HCT116 (cell line): ENCODE results near the gene DIP2C. TPM values are rescaled to one million over a fixed set of nuclear protein-coding genes. Genes with fewer than 3 reads are reported as not detected.

Experiments
- ATAC-seq: fragments of 200-7000 bp; cut with Tn5 transposase; 2 replicates; pipeline ENCODE4 v1.9.1; 2020; ENCODE audit warnings: mild to moderate bottlenecking, moderate library complexity
- BruUV-seq: library from RNA; stranded (reverse); fragments of 400-500 nt; replicated peaks from 2 replicates; lab custom pipeline; 2021; lab: Mats Ljungman, UMichigan
- CTCF ChIA-PET: fragments of 300-600 bp; sonication (Branson Sonifier 250); formaldehyde crosslinking; loops from one replicate; lab custom pipeline; 2021; ENCODE audit warnings: antibody characterized with exemption; lab: Charles Lee
- POLR2A ChIA-PET: fragments of 300-600, 350-600 bp; sonication (Branson Sonifier 250); formaldehyde crosslinking; loops from one replicate; lab custom pipeline; 2021; ENCODE audit warnings: antibody characterized with exemption; lab: Charles Lee
- RAD21 ChIA-PET, 2 experiments: fragments of 300-600 bp; sonication (Branson Sonifier 250); formaldehyde crosslinking; loops; one replicate each; lab custom pipeline; 2023; ENCODE audit warnings: low total read pairs in 2 of 2; ENCODE audit not compliant: uncharacterized antibody in 2 of 2, unreplicated experiment in 2 of 2, low non-redundant PET in 1 of 2; lab: Charles Lee
- DNase-seq: peaks from one replicate; pipeline ENCODE4 v3.0.0-alpha.2; 2010; ENCODE audit warnings: low read depth, low spot score
- H2AFZ ChIP-seq: fragments of 200-600 bp; shearing (Covaris generic), sonication (generic); 2 replicates; pipeline ENCODE4 v1.6.1; 2017; ENCODE audit warnings: low read depth, mixed run types, mixed read lengths, antibody characterized with exemption, low read length; ENCODE audit not compliant: poor library complexity, severe bottlenecking
- H3K27ac ChIP-seq: 2 replicates; pipeline ENCODE4 v1.5.1; 2012; ENCODE audit warnings: low read depth, low read length
- H3K27me3 ChIP-seq: fragments of 200-600 bp; sonication (generic); 2 replicates; pipeline ENCODE4 v1.6.1; 2016; ENCODE audit warnings: mixed run types, low read length, mixed read lengths; ENCODE audit not compliant: insufficient read depth
- H3K36me3 ChIP-seq, 2 experiments: fragments of 200-500 bp in 1 of 2; fragments of 200-600 bp in 1 of 2; sonication (Bioruptor generic) in 1 of 2; sonication (generic) in 1 of 2; 2 replicates each; pipeline versions ENCODE4 v1.5.1 to v1.6.1; 2014 to 2016; ENCODE audit warnings: low read length in 2 of 2, inconsistent platforms in 1 of 2, mixed read lengths in 1 of 2, mixed run types in 1 of 2; ENCODE audit not compliant: insufficient read depth in 2 of 2, control insufficient read depth in 1 of 2
- H3K4me1 ChIP-seq, 2 experiments: fragments of 200-600 bp in 1 of 2; sonication (generic) in 1 of 2; 2 replicates each; pipeline versions ENCODE4 v1.5.1 to v1.6.1; 2012 to 2017; ENCODE audit warnings: low read length in 2 of 2, inconsistent platforms in 1 of 2, mild to moderate bottlenecking in 1 of 2, mixed read lengths in 1 of 2, mixed run types in 1 of 2, moderate library complexity in 1 of 2; ENCODE audit not compliant: insufficient read depth in 2 of 2, control insufficient read depth in 1 of 2
- H3K4me2 ChIP-seq: fragments of 200-600 bp; sonication (generic); 2 replicates; pipeline ENCODE4 v1.6.1; 2017; ENCODE audit warnings: mixed run types, low read length, mixed read lengths
- H3K4me3 ChIP-seq, 2 experiments: fragments of 200-600 bp in 1 of 2; sonication (generic) in 1 of 2; replicated peaks in 1 of 2; 2 replicates each; pipeline ENCODE4 v1.5.1; 2011 to 2016; ENCODE audit warnings: low read length in 2 of 2, control low read depth in 1 of 2, low read depth in 1 of 2, mild to moderate bottlenecking in 1 of 2, mixed read lengths in 1 of 2, mixed run types in 1 of 2
- H3K79me2 ChIP-seq: fragments of 200-600 bp; sonication (generic); 2 replicates; pipeline ENCODE4 v1.6.1; 2017; ENCODE audit warnings: mild to moderate bottlenecking, mixed run types, low read length, moderate library complexity, mixed read lengths; ENCODE audit not compliant: insufficient read depth
- H3K9ac ChIP-seq: fragments of 200-600 bp; sonication (generic); 2 replicates; pipeline ENCODE4 v1.6.1; 2016; ENCODE audit warnings: low read length, mixed read lengths
- H3K9me2 ChIP-seq: fragments of 200-600 bp; sonication (generic), shearing (Covaris generic); 2 replicates; pipeline ENCODE4 v1.6.1; 2017; ENCODE audit warnings: mixed run types, mild to moderate bottlenecking, moderate library complexity; ENCODE audit not compliant: insufficient read depth
- H3K9me3 ChIP-seq, 2 experiments: fragments of 200-500 bp in 1 of 2; fragments of 200-600 bp in 1 of 2; sonication (Bioruptor generic) in 1 of 2; sonication (generic) in 1 of 2; 2 replicates each; pipeline ENCODE4 v1.6.1; 2014 to 2017; ENCODE audit warnings: low read length in 2 of 2, mixed read lengths in 2 of 2, inconsistent platforms in 1 of 2, low read depth in 1 of 2, mild to moderate bottlenecking in 1 of 2, mixed run types in 1 of 2, moderate library complexity in 1 of 2; ENCODE audit not compliant: control insufficient read depth in 1 of 2, insufficient read depth in 1 of 2
- H4K20me1 ChIP-seq: fragments of 200-600 bp; sonication (generic), shearing (Covaris generic); 2 replicates; pipeline ENCODE4 v1.6.1; 2017; ENCODE audit warnings: mixed run types, mild to moderate bottlenecking, moderate library complexity; ENCODE audit not compliant: insufficient read depth
- CBX3 ChIP-seq: IDR thresholded peaks from 2 replicates; pipeline ENCODE4 v1.6.1; 2012; ENCODE audit warnings: low read depth
- EGR1 ChIP-seq: IDR thresholded peaks from 2 replicates; pipeline ENCODE4 v1.6.1; 2012; ENCODE audit warnings: low read depth
- ELF1 ChIP-seq: IDR thresholded peaks from 2 replicates; pipeline ENCODE4 v1.6.1; 2012; ENCODE audit warnings: low read depth, borderline replicate concordance
- EZH2 ChIP-seq: fragments of 200-600 bp; sonication (generic); IDR thresholded peaks from 2 replicates; pipeline ENCODE4 v1.6.1; 2017; ENCODE audit warnings: antibody characterized with exemption, mixed run types
- EZH2phosphoT487 ChIP-seq: fragments of 200-600 bp; IDR thresholded peaks from 2 replicates; pipeline ENCODE4 v1.6.1; 2018; ENCODE audit warnings: antibody characterized with exemption, borderline replicate concordance
- FOSL1 ChIP-seq: IDR thresholded peaks from 2 replicates; pipeline ENCODE4 v1.6.1; 2012; ENCODE audit warnings: low read depth
- JUND ChIP-seq: IDR thresholded peaks from 2 replicates; pipeline ENCODE4 v1.6.1; 2012
- POLR2A ChIP-seq: IDR thresholded peaks from 2 replicates; pipeline ENCODE4 v1.7.0; 2011; ENCODE audit warnings: borderline replicate concordance; ENCODE audit not compliant: insufficient read depth, insufficient read length; ENCODE audit errors: extremely low read depth
- RAD21 ChIP-seq: IDR thresholded peaks from 2 replicates; pipeline ENCODE4 v1.6.1; 2012; ENCODE audit warnings: low read depth, mild to moderate bottlenecking
- SIN3A ChIP-seq: IDR thresholded peaks from 2 replicates; pipeline ENCODE4 v1.6.1; 2012; ENCODE audit warnings: low read depth
- TCF7L2 ChIP-seq: IDR thresholded peaks from 2 replicates; pipeline ENCODE4 v1.7.0; 2011; ENCODE audit warnings: borderline replicate concordance, inconsistent platforms; ENCODE audit not compliant: insufficient read depth, insufficient read length; ENCODE audit errors: extremely low read depth
- YY1 ChIP-seq: IDR thresholded peaks from 2 replicates; pipeline ENCODE4 v1.6.1; 2011; ENCODE audit warnings: low read length, low read depth, moderate library complexity, mild to moderate bottlenecking; ENCODE audit not compliant: insufficient replicate concordance; ENCODE audit errors: extremely low read depth
- ZFX ChIP-seq: fragments of 450-650 bp; IDR thresholded peaks from 2 replicates; pipeline ENCODE4 v1.6.1; 2017
- intact Hi-C: fragments of 100-400 bp; cut with micrococcal nuclease; formaldehyde crosslinking; loops from 2 replicates; pipeline ENCODE4 v1.10.0; 2022
- total RNA-seq: library from RNA; stranded (reverse); gene quantifications from one replicate; pipeline ENCODE4 v1.2.1, GENCODE V29; 2021; ENCODE audit not compliant: unreplicated experiment
- TF ChIP-seq, protein P1 (sequence below), 3 experiments: fragments of 200-600 bp in 1 of 3; sonication (generic) in 1 of 3; IDR thresholded peaks in 2 of 3; conservative IDR thresholded peaks in 1 of 3; 2 replicates each; pipeline ENCODE4 v1.5.1; 2012 to 2017; ENCODE audit warnings: low read depth in 2 of 3, low read length in 2 of 3, antibody characterized with exemption in 1 of 3, borderline replicate concordance in 1 of 3, control low read depth in 1 of 3, mild to moderate bottlenecking in 1 of 3, mixed read lengths in 1 of 3, mixed run types in 1 of 3, moderate library complexity in 1 of 3; ENCODE audit not compliant: insufficient read depth in 1 of 3
- TF ChIP-seq, protein P2 (sequence below): IDR thresholded peaks from 2 replicates; pipeline ENCODE4 v1.6.1; 2012
- TF ChIP-seq, protein P3 (sequence below): IDR thresholded peaks from 2 replicates; pipeline ENCODE4 v1.6.1; 2011; ENCODE audit warnings: mild to moderate bottlenecking, low read length, moderate library complexity; ENCODE audit not compliant: insufficient replicate concordance; ENCODE audit errors: extremely low read depth
- TF ChIP-seq, protein P4 (sequence below): IDR thresholded peaks from 2 replicates; pipeline ENCODE4 v1.6.1; 2012

DIP2C gene
- total RNA-seq, 1 experiment from 2014 or later = 15.4 TPM

DNA sequence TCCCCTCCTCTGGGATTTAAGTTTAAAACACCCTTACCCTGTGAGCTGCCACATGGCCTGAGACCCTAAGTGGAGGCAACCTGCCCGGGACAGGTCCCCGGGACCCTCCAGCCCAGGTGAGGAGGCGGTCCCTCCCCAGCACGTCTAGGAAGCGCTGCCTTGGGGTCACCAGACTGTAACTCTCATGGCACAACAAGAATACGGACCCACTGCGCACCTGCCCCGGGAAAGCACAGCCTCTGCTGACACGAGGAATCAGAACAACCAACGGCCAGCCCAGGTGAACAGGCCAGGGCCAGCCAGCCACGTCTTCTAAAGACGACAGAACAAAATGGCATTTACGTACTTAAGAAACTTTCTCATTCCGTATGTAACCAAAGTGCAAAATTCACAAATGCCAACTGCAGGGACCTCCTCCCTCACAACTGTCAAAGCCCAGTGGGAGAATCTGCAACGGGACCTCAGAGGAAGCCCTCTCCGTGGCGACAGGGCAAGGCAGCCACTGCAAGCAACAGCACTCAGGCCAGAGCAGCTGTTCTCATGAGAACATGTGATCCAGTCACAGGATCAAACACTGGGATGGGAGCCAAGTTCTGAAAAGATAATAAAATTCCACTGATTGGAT lies 208.4 kb downstream of the DIP2C start:
- Histone ChIP-seq H3K27ac (no peak overlapping the region), H3K4me2 (no peak overlapping the region), H3K9ac (no peak overlapping the region), H3K4me3 (no peak overlapping the region), H3K79me2 (no peaks in the 10 kb centered on the region), H2AFZ (no peak overlapping the region), H4K20me1 (no peaks in the 10 kb centered on the region), H3K4me1 (no peaks in the 10 kb centered on the region), H3K27me3 (no peaks in the 10 kb centered on the region), H3K9me2 (no peaks in the 10 kb centered on the region), H3K9me3 (no peaks in the 10 kb centered on the region), H3K36me3 (no peaks in the 10 kb centered on the region)
- no TSS peak for BruUV-seq
- POLR2A ChIA-PET = no interaction called here
- RAD21 ChIA-PET = no interaction called here
- ATAC-seq (no peak), DNase-seq (no peak)
- intact Hi-C loops = no loop called here
- CTCF ChIA-PET = no interaction called here
- TF ChIP-seq RAD21 = no peak
- no peak for TF ChIP-seq CBX3
- TF ChIP-seq ELF1 = no peak
- TF ChIP-seq, protein P1, sequence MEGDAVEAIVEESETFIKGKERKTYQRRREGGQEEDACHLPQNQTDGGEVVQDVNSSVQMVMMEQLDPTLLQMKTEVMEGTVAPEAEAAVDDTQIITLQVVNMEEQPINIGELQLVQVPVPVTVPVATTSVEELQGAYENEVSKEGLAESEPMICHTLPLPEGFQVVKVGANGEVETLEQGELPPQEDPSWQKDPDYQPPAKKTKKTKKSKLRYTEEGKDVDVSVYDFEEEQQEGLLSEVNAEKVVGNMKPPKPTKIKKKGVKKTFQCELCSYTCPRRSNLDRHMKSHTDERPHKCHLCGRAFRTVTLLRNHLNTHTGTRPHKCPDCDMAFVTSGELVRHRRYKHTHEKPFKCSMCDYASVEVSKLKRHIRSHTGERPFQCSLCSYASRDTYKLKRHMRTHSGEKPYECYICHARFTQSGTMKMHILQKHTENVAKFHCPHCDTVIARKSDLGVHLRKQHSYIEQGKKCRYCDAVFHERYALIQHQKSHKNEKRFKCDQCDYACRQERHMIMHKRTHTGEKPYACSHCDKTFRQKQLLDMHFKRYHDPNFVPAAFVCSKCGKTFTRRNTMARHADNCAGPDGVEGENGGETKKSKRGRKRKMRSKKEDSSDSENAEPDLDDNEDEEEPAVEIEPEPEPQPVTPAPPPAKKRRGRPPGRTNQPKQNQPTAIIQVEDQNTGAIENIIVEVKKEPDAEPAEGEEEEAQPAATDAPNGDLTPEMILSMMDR (IDR thresholded peaks at IDR 0.05 in 2 of 3, conservative IDR thresholded peaks at IDR 0.05 in 1 of 3; ENCODE audit: borderline replicate concordance in 1 of 3, insufficient read depth in 1 of 3, low read depth in 2 of 3, low read length in 2 of 3) = no peak
- TF ChIP-seq, protein P2, sequence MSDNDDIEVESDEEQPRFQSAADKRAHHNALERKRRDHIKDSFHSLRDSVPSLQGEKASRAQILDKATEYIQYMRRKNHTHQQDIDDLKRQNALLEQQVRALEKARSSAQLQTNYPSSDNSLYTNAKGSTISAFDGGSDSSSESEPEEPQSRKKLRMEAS = no peak
- no peak for TF ChIP-seq TCF7L2
- no peak for TF ChIP-seq FOSL1
- TF ChIP-seq SIN3A = no peak
- TF ChIP-seq JUND = no peak
- no peak for TF ChIP-seq EZH2phosphoT487
- TF ChIP-seq EZH2 = no peak
- TF ChIP-seq ZFX = no peak
- no peak for TF ChIP-seq POLR2A
- TF ChIP-seq, protein P3, sequence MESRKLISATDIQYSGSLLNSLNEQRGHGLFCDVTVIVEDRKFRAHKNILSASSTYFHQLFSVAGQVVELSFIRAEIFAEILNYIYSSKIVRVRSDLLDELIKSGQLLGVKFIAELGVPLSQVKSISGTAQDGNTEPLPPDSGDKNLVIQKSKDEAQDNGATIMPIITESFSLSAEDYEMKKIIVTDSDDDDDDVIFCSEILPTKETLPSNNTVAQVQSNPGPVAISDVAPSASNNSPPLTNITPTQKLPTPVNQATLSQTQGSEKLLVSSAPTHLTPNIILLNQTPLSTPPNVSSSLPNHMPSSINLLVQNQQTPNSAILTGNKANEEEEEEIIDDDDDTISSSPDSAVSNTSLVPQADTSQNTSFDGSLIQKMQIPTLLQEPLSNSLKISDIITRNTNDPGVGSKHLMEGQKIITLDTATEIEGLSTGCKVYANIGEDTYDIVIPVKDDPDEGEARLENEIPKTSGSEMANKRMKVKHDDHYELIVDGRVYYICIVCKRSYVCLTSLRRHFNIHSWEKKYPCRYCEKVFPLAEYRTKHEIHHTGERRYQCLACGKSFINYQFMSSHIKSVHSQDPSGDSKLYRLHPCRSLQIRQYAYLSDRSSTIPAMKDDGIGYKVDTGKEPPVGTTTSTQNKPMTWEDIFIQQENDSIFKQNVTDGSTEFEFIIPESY = no peak
- TF ChIP-seq, protein P4, sequence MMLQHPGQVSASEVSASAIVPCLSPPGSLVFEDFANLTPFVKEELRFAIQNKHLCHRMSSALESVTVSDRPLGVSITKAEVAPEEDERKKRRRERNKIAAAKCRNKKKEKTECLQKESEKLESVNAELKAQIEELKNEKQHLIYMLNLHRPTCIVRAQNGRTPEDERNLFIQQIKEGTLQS = no peak
- TF ChIP-seq YY1 = no peak
- TF ChIP-seq EGR1 = no peak
